ENCODE data around the gene IL20RA. TPM values are rescaled to one million over a fixed set of nuclear protein-coding genes. Genes with fewer than 3 reads are reported as not detected.

The IL20RA gene
- total and polyA plus RNA-seq, 2 experiments from 2014 or later = 2.6 to 3.5 TPM

- Histone ChIP-seq H3F3A (replicated peaks; ENCODE audit: low read depth) (no peaks in the 10 kb centered on the region), H3K9me2 (ENCODE audit: insufficient read depth) (no peaks in the 10 kb centered on the region), H3K27me3 (ENCODE audit: insufficient read depth) (no peaks in the 10 kb centered on the region), H3K4me2 (no peak overlapping the region), H3K79me2 (replicated peaks; ENCODE audit: insufficient read depth) (no peaks in the 10 kb centered on the region), H2AFZ (no peak overlapping the region), H4K20me1 (replicated peaks; ENCODE audit: insufficient read depth) (no peaks in the 10 kb centered on the region), H3K4me1 (ENCODE audit: insufficient read depth) (peaks cover 5% of the 10 kb centered on the region; the same call in 1 of the 2 replicates), H3K36me3 (ENCODE audit: insufficient read depth) (no peaks in the 10 kb centered on the region), H3K4me3 (no peak overlapping the region), H3K27ac (ENCODE audit: low read depth) (no peak overlapping the region)
- Mint-ChIP-seq H3K4me1 (peaks cover 6% of the 10 kb centered on the region; the same call in 2 of the 3 replicates), H3K9me3 (peaks cover 14% of the 10 kb centered on the region), H3K36me3 (ENCODE audit: low read depth) (peaks cover under 1% of the 10 kb centered on the region; the same call in 1 of the 3 replicates), H3K27me3 (ENCODE audit: insufficient read depth, low read depth, poor library complexity) (peaks cover 7% of the 10 kb centered on the region), H3K27ac (no peak overlapping the region), H3K4me3 (no peak overlapping the region)
- TF ChIP-seq POLR2AphosphoS5 (IDR thresholded peaks at IDR 0.05; ENCODE audit: low read depth) (no peak), NANOG (IDR thresholded peaks at IDR 0.05; ENCODE audit: borderline replicate concordance) (no peak), ZNF114 (CRISPR knock-in tag; IDR thresholded peaks at IDR 0.05) (no peak), REST (IDR thresholded peaks at IDR 0.05; ENCODE audit: unreplicated experiment) (no peak), STAT1 (IDR thresholded peaks at IDR 0.05; ENCODE audit: unreplicated experiment) (no peak), JUNB (IDR thresholded peaks at IDR 0.05; ENCODE audit: unreplicated experiment) (no peak), ZNF331 (CRISPR knock-in tag; IDR thresholded peaks at IDR 0.05; ENCODE audit: low read depth) (no peak), CREB1 (CRISPR knock-in tag; IDR thresholded peaks at IDR 0.05; ENCODE audit: low read depth) (no peak), ZNF462 (CRISPR knock-in tag; IDR thresholded peaks at IDR 0.05) (no peak), EZH2 (IDR thresholded peaks at IDR 0.05; ENCODE audit: low read depth, unreplicated experiment) (no peak), EZH2phosphoT487 (IDR thresholded peaks at IDR 0.05; ENCODE audit: unreplicated experiment) (no peak)
- TF ChIP-seq, protein P1, sequence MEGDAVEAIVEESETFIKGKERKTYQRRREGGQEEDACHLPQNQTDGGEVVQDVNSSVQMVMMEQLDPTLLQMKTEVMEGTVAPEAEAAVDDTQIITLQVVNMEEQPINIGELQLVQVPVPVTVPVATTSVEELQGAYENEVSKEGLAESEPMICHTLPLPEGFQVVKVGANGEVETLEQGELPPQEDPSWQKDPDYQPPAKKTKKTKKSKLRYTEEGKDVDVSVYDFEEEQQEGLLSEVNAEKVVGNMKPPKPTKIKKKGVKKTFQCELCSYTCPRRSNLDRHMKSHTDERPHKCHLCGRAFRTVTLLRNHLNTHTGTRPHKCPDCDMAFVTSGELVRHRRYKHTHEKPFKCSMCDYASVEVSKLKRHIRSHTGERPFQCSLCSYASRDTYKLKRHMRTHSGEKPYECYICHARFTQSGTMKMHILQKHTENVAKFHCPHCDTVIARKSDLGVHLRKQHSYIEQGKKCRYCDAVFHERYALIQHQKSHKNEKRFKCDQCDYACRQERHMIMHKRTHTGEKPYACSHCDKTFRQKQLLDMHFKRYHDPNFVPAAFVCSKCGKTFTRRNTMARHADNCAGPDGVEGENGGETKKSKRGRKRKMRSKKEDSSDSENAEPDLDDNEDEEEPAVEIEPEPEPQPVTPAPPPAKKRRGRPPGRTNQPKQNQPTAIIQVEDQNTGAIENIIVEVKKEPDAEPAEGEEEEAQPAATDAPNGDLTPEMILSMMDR (conservative IDR thresholded peaks at IDR 0.05; ENCODE audit: low read depth in 2 of 2) = no peak
- TF ChIP-seq, protein P2, sequence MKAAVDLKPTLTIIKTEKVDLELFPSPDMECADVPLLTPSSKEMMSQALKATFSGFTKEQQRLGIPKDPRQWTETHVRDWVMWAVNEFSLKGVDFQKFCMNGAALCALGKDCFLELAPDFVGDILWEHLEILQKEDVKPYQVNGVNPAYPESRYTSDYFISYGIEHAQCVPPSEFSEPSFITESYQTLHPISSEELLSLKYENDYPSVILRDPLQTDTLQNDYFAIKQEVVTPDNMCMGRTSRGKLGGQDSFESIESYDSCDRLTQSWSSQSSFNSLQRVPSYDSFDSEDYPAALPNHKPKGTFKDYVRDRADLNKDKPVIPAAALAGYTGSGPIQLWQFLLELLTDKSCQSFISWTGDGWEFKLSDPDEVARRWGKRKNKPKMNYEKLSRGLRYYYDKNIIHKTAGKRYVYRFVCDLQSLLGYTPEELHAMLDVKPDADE (IDR thresholded peaks at IDR 0.05) = no peak
- DNase-seq (ENCODE audit: low spot score) (no peak), ATAC-seq (no peak)
These were observed 25.5 kb upstream of the IL20RA start for GRCh38 chr6:137070303-137070702.
